NCI-H1417 treated with DMSO at 0.1 percent for 48 hours (cell line): ENCODE measurements around the gene PDGFRB.

Experiments used
- DNase-seq: peaks from one replicate; lab custom pipeline; 2025; lab: John Stamatoyannopoulos, UW

Gene PDGFRB

GRCh38 chr5:150163035-150163434, 7.4 kb upstream of the PDGFRB start:
- no peak for DNase-seq

GRCh38 chr5:150162142-150162513, 6.5 kb upstream of the PDGFRB start:
- no peak for DNase-seq

GRCh38 chr5:150161242-150162141, 5.8 kb upstream of the PDGFRB start:
- DNase-seq: no peak

- no peak for DNase-seq
These were observed 4.9 kb upstream of the PDGFRB start for GRCh38 chr5:150160448-150161081.

- DNase-seq: no peak
These were observed 4.1 kb upstream of the PDGFRB start for GRCh38 chr5:150159741-150160179.

GRCh38 chr5:150159031-150159430, 3.4 kb upstream of the PDGFRB start:
- DNase-seq: no peak

- no peak for DNase-seq
These were observed 2.7 kb upstream of the PDGFRB start for GRCh38 chr5:150158170-150158949.

GRCh38 chr5:150157168-150157567, 1.5 kb upstream of the PDGFRB start:
- no peak for DNase-seq

- no peak for DNase-seq
These were observed 895 bp upstream of the PDGFRB start for GRCh38 chr5:150156540-150156939.

- DNase-seq: no peak
These were observed 353 bp upstream of the PDGFRB start for GRCh38 chr5:150156027-150156368.

GRCh38 chr5:150154618-150155128, 972 bp downstream of the PDGFRB start:
- no peak for DNase-seq

GRCh38 chr5:150153957-150154617, 1.6 kb downstream of the PDGFRB start:
- no peak for DNase-seq

GRCh38 chr5:150153483-150153882, 2.2 kb downstream of the PDGFRB start:
- no peak for DNase-seq

GRCh38 chr5:150152636-150153462, 2.8 kb downstream of the PDGFRB start:
- no peak for DNase-seq

GRCh38 chr5:150149618-150150017, 6.0 kb downstream of the PDGFRB start:
- no peak for DNase-seq

- DNase-seq: no peak
These were observed 7.3 kb downstream of the PDGFRB start for GRCh38 chr5:150148117-150148927.

GRCh38 chr5:150147670-150148069, 8.0 kb downstream of the PDGFRB start:
- no peak for DNase-seq

GRCh38 chr5:150146862-150147601, 8.6 kb downstream of the PDGFRB start:
- no peak for DNase-seq

- no peak for DNase-seq
These were observed 9.4 kb downstream of the PDGFRB start for GRCh38 chr5:150146235-150146634.
